Activated naive CD4-positive, alpha-beta T cell treated with anti-CD3 and anti-CD28 coated beads for 36 hours (primary cell): ENCODE data around the gene HSPA9. TPM values are rescaled to one million over a fixed set of nuclear protein-coding genes. Genes with fewer than 3 reads are reported as not detected.

Source experiments
- CTCF ChIA-PET: fragments of 350-600 bp; sonication (Branson Sonifier 250); formaldehyde crosslinking; loops from one replicate; lab custom pipeline; 2021; ENCODE audit warnings: antibody characterized with exemption; lab: Charles Lee
- DNase-seq: peaks from one replicate; pipeline ENCODE4 v3.0.0-alpha.2; 2020
- H3K27ac Mint-ChIP-seq: one replicate; pipeline ENCODE4 v1.8.0; 2021; ENCODE audit warnings: mild to moderate bottlenecking, mixed read lengths
- H3K27me3 Mint-ChIP-seq: one replicate; pipeline ENCODE4 v1.8.0; 2021; ENCODE audit warnings: low read depth, mixed read lengths
- H3K36me3 Mint-ChIP-seq: one replicate; pipeline ENCODE4 v1.8.0; 2021; ENCODE audit warnings: low read depth, mixed read lengths
- H3K4me1 Mint-ChIP-seq: one replicate; pipeline ENCODE4 v1.8.0; 2021; ENCODE audit warnings: low read depth, mixed read lengths
- H3K4me3 Mint-ChIP-seq: one replicate; pipeline ENCODE4 v1.8.0; 2021; ENCODE audit warnings: mild to moderate bottlenecking, moderate library complexity, mixed read lengths
- H3K9me3 Mint-ChIP-seq: one replicate; pipeline ENCODE4 v1.8.0; 2021; ENCODE audit warnings: mixed read lengths
- intact Hi-C: fragments of 100-400 bp; cut with micrococcal nuclease; formaldehyde crosslinking; loops from one replicate; pipeline ENCODE4 v1.15.1; 2023
- total RNA-seq, 2 experiments: library from RNA; stranded (reverse); gene quantifications; one replicate each; pipeline ENCODE4 v1.2.3, GENCODE V29; 2021

Gene HSPA9
- total RNA-seq, 2 experiments from 2014 or later: 457 to 472 TPM

DNA sequence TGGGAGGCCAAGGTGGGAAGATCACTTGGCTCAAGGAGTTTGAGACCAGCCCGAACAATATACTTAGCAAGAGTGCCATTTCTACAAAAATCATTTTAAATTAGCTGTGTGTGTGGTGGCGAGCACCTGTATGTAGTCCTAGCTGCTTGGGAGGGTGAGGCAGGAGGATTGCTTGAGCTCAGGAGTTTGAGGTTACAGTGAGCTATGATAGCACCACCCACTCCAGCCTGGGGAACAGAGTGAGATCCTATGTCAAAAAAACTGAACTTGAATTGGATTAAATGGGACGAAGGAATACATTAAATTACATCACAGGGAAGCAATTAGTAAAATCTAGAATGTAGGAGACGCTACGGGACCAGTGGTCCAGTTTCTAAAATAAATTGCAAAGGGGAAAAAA, 25.8 kb downstream of the HSPA9 start:
- Mint-ChIP-seq H3K27ac (no peak overlapping the region), H3K9me3 (no peaks in the 10 kb centered on the region), H3K4me1 (peaks cover 44% of the 10 kb centered on the region), H3K27me3 (no peaks in the 10 kb centered on the region), H3K4me3 (no peak overlapping the region), H3K36me3 (peaks cover 16% of the 10 kb centered on the region)
- CTCF ChIA-PET: interaction anchor here (1.6 to 3.4 kb wide), 2 partner anchors 18 to 99 kb away, joined by 3 to 40 read pairs; no protein-coding TSS in a partner anchor
- intact Hi-C loops: no loop called here
- DNase-seq: no peak

DNA sequence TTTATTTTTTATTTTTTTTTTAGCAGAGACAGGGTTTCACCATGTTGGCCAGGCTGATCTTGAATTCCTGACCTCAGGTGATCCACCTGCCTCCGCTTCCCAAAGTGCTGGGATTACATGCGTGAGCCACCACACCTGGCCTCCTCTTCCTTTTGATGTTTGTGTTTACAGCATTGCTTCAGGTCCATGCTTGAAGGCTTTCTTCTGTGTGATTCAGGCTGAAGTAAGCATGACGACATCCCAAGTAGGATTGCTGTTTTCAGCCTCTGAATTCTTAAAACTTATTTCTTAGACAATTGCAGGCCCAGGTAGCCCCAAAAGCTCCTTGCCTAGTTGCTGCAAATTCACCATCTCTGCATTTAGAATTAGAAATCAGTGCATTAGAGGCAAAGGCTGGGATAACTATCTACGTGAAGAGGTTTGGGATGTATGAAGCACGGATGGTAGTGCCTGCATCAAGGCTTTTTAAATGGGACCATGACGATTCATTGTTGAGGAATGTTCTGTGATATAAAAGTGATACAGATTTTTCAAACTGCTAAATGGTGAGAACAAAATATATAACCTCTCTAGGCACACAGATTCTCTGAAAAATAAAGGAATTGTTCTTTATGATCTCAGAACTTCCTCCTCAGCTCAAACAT, 29.2 kb downstream of the HSPA9 start:
- H3K27ac Mint-ChIP-seq: no peak overlapping the region
- intact Hi-C loops: no loop called here
- H3K4me1 Mint-ChIP-seq: peaks cover 57% of the 10 kb centered on the region
- H3K9me3 Mint-ChIP-seq: no peaks in the 10 kb centered on the region
- no peak for DNase-seq
- no peak overlapping the region for H3K4me3 Mint-ChIP-seq
- no peaks in the 10 kb centered on the region for H3K27me3 Mint-ChIP-seq
- peaks cover 17% of the 10 kb centered on the region for H3K36me3 Mint-ChIP-seq
- CTCF ChIA-PET: interaction anchor here (0.7 to 3.4 kb wide), 4 partner anchors 10 to 95 kb away, joined by 3 to 40 read pairs (median 10); no protein-coding TSS in a partner anchor

DNA sequence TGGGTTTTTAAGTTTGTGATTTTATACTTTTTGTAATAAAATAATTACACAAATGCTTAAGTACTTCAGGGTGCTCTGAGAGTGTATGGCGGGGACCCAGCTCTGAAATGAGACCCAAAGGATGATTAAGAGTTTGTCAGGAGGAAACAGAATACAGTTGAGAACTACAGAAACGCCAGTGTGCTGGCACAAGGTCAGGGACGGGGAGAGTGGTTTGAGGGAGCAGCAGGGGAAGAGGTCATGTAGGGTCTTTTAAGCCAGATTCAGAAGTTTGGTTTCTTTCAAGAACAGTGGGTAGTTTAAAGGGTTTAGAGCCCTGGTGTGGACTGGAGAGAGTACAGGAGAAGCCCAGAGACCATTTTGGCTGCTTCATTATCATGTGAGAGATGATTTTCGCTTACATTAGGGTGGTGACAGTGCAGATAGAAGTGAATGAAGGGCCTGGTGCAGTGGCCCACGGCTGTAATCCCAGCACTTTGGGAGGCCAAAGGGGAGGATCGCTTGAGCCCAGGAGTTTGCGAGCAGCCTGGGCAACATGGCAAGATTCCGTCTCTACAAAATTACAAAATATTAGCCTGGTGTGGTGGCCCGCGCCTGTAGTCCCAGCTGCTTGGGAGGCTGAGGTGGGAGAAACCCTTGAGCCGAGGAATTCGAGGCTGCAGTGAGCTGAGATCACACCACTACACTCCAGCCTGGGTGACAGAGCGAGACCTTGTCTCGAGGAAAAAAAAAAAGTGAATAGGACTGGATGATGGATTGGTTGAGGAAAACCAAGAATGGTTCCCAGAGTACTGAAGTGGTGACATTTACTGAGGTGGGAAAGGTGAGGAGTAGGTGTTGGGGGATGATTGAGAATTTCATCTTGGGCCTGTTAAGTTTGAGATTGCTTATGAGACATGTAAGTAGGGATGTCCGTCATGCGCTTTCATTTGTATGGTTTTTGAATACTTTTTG, 30.7 kb downstream of the HSPA9 start:
- no peaks in the 10 kb centered on the region for H3K27me3 Mint-ChIP-seq
- peak overlapping the region; percentile 100 for H3K4me3 Mint-ChIP-seq
- peaks cover 70% of the 10 kb centered on the region for H3K4me1 Mint-ChIP-seq
- H3K36me3 Mint-ChIP-seq: peaks cover 18% of the 10 kb centered on the region
- DNase-seq: peak; percentile 27
- intact Hi-C loops: no loop called here
- CTCF ChIA-PET: interaction anchor here (1.3 to 2.4 kb wide), 3 partner anchors 79 to 192 kb away, joined by 5 to 11 read pairs (median 8); partner anchors contain the start of genes EGR1 and KDM3B
- peak overlapping the region; percentile 100 for H3K27ac Mint-ChIP-seq
- H3K9me3 Mint-ChIP-seq: no peaks in the 10 kb centered on the region

DNA sequence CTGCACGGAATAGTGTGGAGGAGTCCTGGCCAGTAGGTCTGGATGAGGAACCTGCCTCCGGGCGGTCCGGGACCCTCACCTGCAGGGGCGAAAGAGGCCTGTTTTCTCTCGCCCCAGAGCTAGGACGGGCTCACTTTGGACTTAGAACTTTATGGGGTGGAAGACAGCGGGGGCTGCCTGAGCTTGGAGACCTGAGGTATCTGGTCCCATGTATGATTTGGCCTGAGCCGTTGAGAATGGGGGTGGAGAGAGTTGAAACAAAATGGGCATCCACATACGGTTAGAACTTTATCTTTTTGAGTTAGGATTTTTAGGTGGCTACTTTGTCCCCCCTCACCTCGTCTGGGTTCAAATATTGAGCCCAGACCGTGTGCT, 31.5 kb downstream of the HSPA9 start:
- intact Hi-C loops: loop anchor here (1.0 to 2.0 kb wide), 10 partner anchors 32 to 861 kb away; partner anchors contain the start of genes BRD8, CDC23, FAM53C and HNRNPA0
- H3K9me3 Mint-ChIP-seq: no peaks in the 10 kb centered on the region
- H3K27me3 Mint-ChIP-seq: no peaks in the 10 kb centered on the region
- peak overlapping the region; percentile 100 for H3K4me3 Mint-ChIP-seq
- CTCF ChIA-PET: interaction anchor here (1.3 to 2.4 kb wide), 3 partner anchors 79 to 191 kb away, joined by 5 to 11 read pairs (median 8); partner anchors contain the start of genes EGR1 and KDM3B
- peak overlapping the region; percentile 100 for H3K27ac Mint-ChIP-seq
- DNase-seq: no peak
- peaks cover 74% of the 10 kb centered on the region for H3K4me1 Mint-ChIP-seq
- H3K36me3 Mint-ChIP-seq: peaks cover 18% of the 10 kb centered on the region

DNA sequence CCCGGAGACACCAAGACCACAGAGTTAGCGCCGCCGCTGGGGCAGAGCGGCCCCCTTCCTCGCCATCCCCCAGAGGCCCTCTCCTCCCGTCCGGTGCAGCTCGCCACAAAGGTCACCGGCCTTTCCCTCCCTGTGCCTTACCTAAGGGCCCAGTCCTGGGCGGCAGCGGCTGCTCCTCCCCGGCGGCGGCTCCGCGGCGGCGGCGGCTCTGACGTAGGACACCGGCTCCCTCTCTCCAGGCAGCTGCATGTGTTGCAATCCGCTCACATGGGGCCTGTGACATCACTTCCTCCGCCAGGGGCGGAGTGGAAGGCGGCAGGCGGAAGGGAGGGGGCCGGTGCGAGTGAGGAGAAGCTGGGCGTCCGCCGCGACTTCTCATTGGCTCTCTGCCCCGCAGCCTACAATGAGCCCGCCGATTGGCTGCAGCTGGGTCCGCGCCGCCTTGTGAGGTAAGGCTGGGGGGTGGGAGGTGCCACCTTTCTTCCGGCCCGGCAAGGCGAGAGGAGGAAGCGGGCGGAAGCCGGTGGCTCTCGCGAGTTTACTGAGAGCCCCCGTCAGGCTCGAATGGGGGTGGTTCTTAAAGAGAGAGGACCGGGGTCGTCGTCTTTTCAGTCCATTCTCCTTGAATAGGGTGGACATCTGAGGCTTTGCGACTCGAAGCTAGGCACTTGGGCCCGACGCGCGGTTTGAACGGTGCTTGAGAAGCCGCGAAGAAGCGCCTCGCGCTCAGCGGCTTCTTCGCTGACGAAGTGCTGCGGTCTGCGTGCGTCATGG, 32.1 kb downstream of the HSPA9 start, which contains the start of gene ETF1:
Gene ETF1 (minus strand): TSS at position 281 of the 774 bp plus-strand sequence. CDS start 318 bp downstream, outside the sequence.
- peak within 1 kb of the TSS; percentile 100 for H3K27ac Mint-ChIP-seq
- intact Hi-C loops: loop anchor here (1.0 to 2.0 kb wide), 10 partner anchors 32 to 861 kb away; partner anchors contain the start of genes BRD8, CDC23, FAM53C and HNRNPA0
- peak within 1 kb of the TSS; percentile 100 for H3K4me3 Mint-ChIP-seq
- H3K9me3 Mint-ChIP-seq: no peaks in the 10 kb centered on the region
- CTCF ChIA-PET: interaction anchor here (0.8 to 2.4 kb wide), 4 partner anchors 50 to 191 kb away, joined by 3 to 11 read pairs (median 6); partner anchors contain the start of genes EGR1 and KDM3B
- H3K4me1 Mint-ChIP-seq: peaks cover 71% of the 10 kb centered on the region
- DNase-seq: peak; percentile 100
- H3K36me3 Mint-ChIP-seq: peaks cover 20% of the 10 kb centered on the region
- no peaks in the 10 kb centered on the region for H3K27me3 Mint-ChIP-seq

DNA sequence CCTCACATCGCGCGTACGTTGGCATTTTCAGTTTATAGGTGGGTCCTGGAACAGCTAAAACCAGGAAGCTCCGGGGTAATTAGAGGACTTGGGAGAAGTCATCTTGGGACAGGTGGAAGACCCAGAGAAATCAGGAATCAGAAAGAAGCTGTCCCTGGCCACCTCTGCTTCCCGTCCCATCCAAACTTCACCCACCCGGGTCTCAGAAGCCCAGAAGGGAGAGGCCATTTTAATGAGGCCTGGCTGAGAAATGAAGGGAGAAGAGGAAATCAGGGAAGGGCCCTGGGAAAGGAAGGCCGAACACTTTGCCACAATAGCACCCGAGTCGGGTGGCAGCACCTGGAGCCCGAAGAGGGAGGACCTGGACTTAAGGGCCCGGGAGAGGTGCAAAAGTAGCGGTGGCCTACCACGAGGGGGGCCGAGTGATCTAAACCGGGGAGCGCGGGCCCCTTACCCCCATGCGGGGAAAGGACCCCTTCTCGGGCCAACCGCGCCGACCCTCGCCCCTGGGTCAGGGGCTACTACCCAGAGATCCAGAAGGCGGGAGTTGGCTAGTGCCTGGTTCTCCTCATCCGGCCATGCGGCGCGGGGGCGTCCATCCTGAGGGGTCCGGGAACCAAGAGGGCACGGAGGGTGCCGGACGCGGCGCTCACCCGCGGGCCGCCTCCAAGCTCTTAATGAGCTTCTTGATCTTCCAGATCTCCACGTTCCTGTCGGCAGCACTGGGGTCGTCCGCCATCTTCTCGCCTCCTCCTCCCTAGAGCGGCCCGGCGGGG, 32.8 kb downstream of the HSPA9 start:
- H3K4me1 Mint-ChIP-seq: peaks cover 67% of the 10 kb centered on the region

DNA sequence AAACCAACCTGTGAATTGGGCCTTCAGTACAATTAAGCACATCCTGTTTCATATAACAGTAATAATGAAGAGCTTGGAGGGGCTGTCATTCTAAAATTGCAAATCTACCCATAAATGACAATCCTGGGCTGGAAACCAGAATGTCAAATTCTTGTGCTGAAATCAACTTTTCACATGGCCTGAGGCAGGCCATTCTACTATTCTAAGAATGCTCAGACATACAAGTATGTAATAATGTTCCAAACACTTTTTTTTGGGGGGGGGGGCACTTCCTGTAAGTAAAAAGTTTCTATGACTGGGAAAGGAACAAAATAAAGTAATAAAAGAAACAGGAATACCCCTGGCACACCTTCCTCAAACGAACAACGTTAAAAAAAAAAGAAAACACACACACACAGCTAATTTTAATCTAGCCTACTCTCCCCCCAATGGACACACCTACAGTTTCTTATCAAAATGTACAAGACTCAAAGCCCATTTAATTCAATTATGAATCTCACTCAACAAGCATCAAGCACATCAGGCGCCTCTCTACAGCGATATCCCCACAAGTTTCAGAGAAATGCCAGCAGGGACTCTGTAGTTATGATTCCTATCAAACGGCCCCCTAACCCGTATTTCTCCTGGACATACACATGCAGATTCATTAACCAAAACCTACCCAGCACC, 33.6 kb downstream of the HSPA9 start:
- DNase-seq: no peak
- intact Hi-C loops: loop anchor here (2.0 kb wide), 1 partner anchor 49 kb away; no protein-coding TSS in a partner anchor

More for the DNA sequence above, 32.8 kb downstream of the HSPA9 start:
- Mint-ChIP-seq H3K27ac (peak overlapping the region; percentile 100), H3K36me3 (peaks cover 20% of the 10 kb centered on the region), H3K4me3 (peak overlapping the region; percentile 100), H3K9me3 (no peaks in the 10 kb centered on the region), H3K27me3 (no peaks in the 10 kb centered on the region)
- DNase-seq: peak; percentile 11
- CTCF ChIA-PET: interaction anchor here (0.5 to 2.4 kb wide), 5 partner anchors 50 to 190 kb away, joined by 3 to 11 read pairs (median 5); partner anchors contain the start of genes EGR1 and KDM3B
- intact Hi-C loops: loop anchor here (2.0 kb wide), 1 partner anchor 50 kb away; no protein-coding TSS in a partner anchor

DNA sequence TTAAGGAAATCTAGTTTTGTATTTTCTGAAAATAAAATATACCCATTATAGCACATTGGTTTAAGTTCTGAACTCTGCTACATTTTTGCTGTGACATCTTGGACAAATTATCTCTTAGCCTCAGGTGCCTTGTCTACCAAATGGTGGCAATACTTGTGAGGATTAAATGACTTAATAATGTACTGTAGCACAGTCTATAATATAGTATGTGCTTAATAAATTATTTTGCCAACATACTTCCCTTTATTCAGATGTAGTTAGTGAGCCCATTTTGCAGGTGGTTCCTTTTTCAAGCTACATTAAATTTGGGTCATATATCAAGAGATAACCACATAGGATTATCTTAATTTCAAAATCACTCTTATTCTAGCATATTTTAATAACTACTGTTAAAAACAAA, 35.4 kb downstream of the HSPA9 start:
- H3K4me3 Mint-ChIP-seq: no peak overlapping the region
- H3K9me3 Mint-ChIP-seq: no peaks in the 10 kb centered on the region
- H3K27ac Mint-ChIP-seq: no peak overlapping the region
- no peak for DNase-seq
- no peaks in the 10 kb centered on the region for H3K27me3 Mint-ChIP-seq
- H3K36me3 Mint-ChIP-seq: peaks cover 17% of the 10 kb centered on the region
- peaks cover 59% of the 10 kb centered on the region for H3K4me1 Mint-ChIP-seq
- intact Hi-C loops: no loop called here
- CTCF ChIA-PET: interaction anchor here (0.6 kb wide), 2 partner anchors 9 to 90 kb away, joined by 3 to 8 read pairs; no protein-coding TSS in a partner anchor

More for the DNA sequence above, 33.6 kb downstream of the HSPA9 start:
- H3K27ac Mint-ChIP-seq: peak overlapping the region; percentile 85
- CTCF ChIA-PET: interaction anchor here (0.6 to 0.7 kb wide), 2 partner anchors 12 to 89 kb away, joined by 3 to 9 read pairs; no protein-coding TSS in a partner anchor
- H3K36me3 Mint-ChIP-seq: peaks cover 20% of the 10 kb centered on the region
- H3K27me3 Mint-ChIP-seq: no peaks in the 10 kb centered on the region
- no peaks in the 10 kb centered on the region for H3K9me3 Mint-ChIP-seq
- peaks cover 66% of the 10 kb centered on the region for H3K4me1 Mint-ChIP-seq
- peak overlapping the region; percentile 100 for H3K4me3 Mint-ChIP-seq

DNA sequence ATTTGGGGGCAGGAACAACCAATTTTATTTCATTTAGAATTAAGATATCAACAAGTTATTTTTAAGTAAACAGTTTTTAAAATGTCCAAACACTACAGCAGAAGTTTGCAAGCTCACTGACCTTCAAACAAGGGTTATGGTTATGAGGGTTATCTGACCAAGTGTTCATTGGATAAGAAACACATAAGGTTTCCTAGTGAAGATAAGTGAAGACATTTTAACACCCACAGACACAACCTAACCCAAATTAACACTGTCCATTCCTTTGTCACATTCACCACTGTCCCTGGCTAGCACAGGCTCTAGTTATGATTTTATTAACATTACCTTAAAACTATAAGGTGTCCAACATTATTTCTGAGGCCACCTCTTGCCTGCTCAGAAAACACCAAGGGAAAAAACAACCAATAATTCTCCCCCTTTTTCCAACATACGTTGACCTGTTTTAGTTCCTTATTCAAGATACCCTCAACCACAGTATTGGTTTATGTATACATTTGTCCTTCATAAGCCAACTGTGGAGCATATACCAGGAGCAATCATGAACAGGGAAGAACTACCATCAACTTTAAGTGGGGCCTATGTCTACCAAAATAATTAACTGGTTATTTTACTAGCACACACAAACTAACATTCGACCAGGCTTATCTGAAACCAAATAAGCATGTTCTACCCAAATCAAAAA, 36.1 kb downstream of the HSPA9 start:
- peaks cover 59% of the 10 kb centered on the region for H3K4me1 Mint-ChIP-seq
- no peak for DNase-seq
- H3K4me3 Mint-ChIP-seq: no peak overlapping the region
- no peak overlapping the region for H3K27ac Mint-ChIP-seq
- H3K9me3 Mint-ChIP-seq: no peaks in the 10 kb centered on the region
- CTCF ChIA-PET: interaction anchor here (0.6 to 1.3 kb wide), 2 partner anchors 9 to 30 kb away, joined by 3 to 8 read pairs; no protein-coding TSS in a partner anchor
- intact Hi-C loops: no loop called here
- H3K36me3 Mint-ChIP-seq: peaks cover 19% of the 10 kb centered on the region
- H3K27me3 Mint-ChIP-seq: no peaks in the 10 kb centered on the region
